ENCODE measurements around the gene AWAT2.

The AWAT2 gene

DNA sequence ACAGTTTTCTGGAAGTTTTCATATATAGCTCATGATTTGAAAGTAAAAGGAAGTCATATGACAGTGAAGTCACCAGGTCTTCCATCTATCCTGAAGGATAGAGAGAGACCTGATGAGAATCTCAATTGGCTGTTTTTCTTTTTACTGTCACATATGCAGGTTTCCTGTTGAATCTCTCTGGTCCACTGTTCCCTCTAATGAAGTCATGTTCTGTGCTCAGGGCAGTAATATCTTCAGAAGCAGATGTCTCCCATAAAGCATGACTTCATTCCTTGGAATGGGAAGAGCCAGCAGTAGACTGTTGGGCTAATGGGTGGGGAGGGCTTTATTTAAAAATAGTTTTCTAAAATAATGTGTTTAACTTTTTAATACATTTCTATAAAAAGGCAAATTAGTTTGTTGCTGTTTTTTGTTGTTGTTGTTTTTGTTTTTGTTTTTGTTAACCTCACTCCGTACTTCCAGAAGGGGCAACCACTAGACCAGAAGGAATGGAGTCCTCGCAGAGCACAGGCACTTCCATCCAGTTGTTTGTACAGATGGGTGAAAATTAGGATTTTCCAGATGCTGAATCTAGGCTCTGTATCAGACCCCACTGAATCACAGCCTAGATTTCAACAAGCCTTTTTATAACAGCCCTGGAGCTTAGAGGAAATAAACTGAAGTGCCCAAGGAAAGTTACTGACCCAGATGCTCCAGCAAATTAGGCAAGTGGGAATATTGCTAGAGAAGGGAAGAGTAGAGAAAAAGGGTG is 54.2 kb downstream of the AWAT2 start:
- FAIRE-seq: no peak

DNA sequence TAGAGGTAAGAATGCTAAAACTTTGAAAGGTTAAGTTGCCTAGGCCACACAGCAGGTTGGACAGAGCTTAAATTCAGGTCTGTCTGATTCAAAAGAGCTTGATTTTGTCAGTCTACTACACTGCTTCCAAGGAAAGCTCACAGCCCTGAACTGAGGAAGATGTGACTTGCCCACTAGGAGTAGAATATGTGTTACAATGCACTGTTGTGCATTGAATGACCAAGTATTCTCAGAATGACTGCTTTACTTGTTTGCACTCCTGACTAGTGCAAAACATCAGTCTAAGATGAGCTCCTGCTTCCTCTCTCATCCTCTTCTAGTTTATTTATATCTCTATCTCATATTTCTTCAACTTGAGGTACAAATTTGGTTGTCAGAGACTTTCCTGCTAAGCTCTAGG is 56.2 kb downstream of the AWAT2 start:
- FAIRE-seq: no peak

DNA sequence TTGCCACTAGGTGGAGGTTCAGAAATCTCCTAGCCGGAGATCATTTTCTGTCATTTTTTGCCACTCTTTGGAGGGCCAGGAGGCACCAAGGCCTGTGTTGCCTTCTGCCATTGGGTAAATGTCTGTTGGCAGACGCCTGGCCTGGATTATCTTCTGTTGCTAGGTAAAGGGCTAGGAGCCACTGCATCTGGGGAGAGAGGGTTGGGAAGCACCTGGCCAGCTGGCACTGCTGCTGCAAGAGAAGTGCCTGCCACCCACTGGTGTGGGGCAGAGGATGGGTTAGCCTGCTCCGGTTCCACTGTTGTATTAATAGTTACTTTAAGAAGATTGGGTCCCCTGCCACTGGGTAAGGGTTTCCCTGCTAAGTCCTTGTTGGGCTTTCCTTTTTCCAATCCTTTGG is 58.1 kb downstream of the AWAT2 start:
- FAIRE-seq: no peak

Measured in endometrium (tissue), 2 donors.